HCT116 (cell line): ENCODE data around the gene SLF1. TPM values are rescaled to one million over a fixed set of nuclear protein-coding genes. Genes with fewer than 3 reads are reported as not detected.

Experiments used
- ATAC-seq: fragments of 200-7000 bp; cut with Tn5 transposase; 2 replicates; pipeline ENCODE4 v1.9.1; 2020; ENCODE audit warnings: mild to moderate bottlenecking, moderate library complexity
- BruUV-seq: library from RNA; stranded (reverse); fragments of 400-500 nt; replicated peaks from 2 replicates; lab custom pipeline; 2021; lab: Mats Ljungman, UMichigan
- CTCF ChIA-PET: fragments of 300-600 bp; sonication (Branson Sonifier 250); formaldehyde crosslinking; loops from one replicate; lab custom pipeline; 2021; ENCODE audit warnings: antibody characterized with exemption; lab: Charles Lee
- POLR2A ChIA-PET: fragments of 300-600, 350-600 bp; sonication (Branson Sonifier 250); formaldehyde crosslinking; loops from one replicate; lab custom pipeline; 2021; ENCODE audit warnings: antibody characterized with exemption; lab: Charles Lee
- RAD21 ChIA-PET, 2 experiments: fragments of 300-600 bp; sonication (Branson Sonifier 250); formaldehyde crosslinking; loops; one replicate each; lab custom pipeline; 2023; ENCODE audit warnings: low total read pairs in 2 of 2; ENCODE audit not compliant: uncharacterized antibody in 2 of 2, unreplicated experiment in 2 of 2, low non-redundant PET in 1 of 2; lab: Charles Lee
- DNase-seq: peaks from one replicate; pipeline ENCODE4 v3.0.0-alpha.2; 2010; ENCODE audit warnings: low read depth, low spot score
- H2AFZ ChIP-seq: fragments of 200-600 bp; shearing (Covaris generic), sonication (generic); 2 replicates; pipeline ENCODE4 v1.6.1; 2017; ENCODE audit warnings: low read depth, mixed run types, mixed read lengths, antibody characterized with exemption, low read length; ENCODE audit not compliant: poor library complexity, severe bottlenecking
- H3K27ac ChIP-seq: 2 replicates; pipeline ENCODE4 v1.5.1; 2012; ENCODE audit warnings: low read depth, low read length
- H3K27me3 ChIP-seq: fragments of 200-600 bp; sonication (generic); 2 replicates; pipeline ENCODE4 v1.6.1; 2016; ENCODE audit warnings: mixed run types, low read length, mixed read lengths; ENCODE audit not compliant: insufficient read depth
- H3K36me3 ChIP-seq, 2 experiments: fragments of 200-500 bp in 1 of 2; fragments of 200-600 bp in 1 of 2; sonication (Bioruptor generic) in 1 of 2; sonication (generic) in 1 of 2; 2 replicates each; pipeline versions ENCODE4 v1.5.1 to v1.6.1; 2014 to 2016; ENCODE audit warnings: low read length in 2 of 2, inconsistent platforms in 1 of 2, mixed read lengths in 1 of 2, mixed run types in 1 of 2; ENCODE audit not compliant: insufficient read depth in 2 of 2, control insufficient read depth in 1 of 2
- H3K4me1 ChIP-seq, 2 experiments: fragments of 200-600 bp in 1 of 2; sonication (generic) in 1 of 2; 2 replicates each; pipeline versions ENCODE4 v1.5.1 to v1.6.1; 2012 to 2017; ENCODE audit warnings: low read length in 2 of 2, inconsistent platforms in 1 of 2, mild to moderate bottlenecking in 1 of 2, mixed read lengths in 1 of 2, mixed run types in 1 of 2, moderate library complexity in 1 of 2; ENCODE audit not compliant: insufficient read depth in 2 of 2, control insufficient read depth in 1 of 2
- H3K4me2 ChIP-seq: fragments of 200-600 bp; sonication (generic); 2 replicates; pipeline ENCODE4 v1.6.1; 2017; ENCODE audit warnings: mixed run types, low read length, mixed read lengths
- H3K4me3 ChIP-seq, 2 experiments: fragments of 200-600 bp in 1 of 2; sonication (generic) in 1 of 2; replicated peaks in 1 of 2; 2 replicates each; pipeline ENCODE4 v1.5.1; 2011 to 2016; ENCODE audit warnings: low read length in 2 of 2, control low read depth in 1 of 2, low read depth in 1 of 2, mild to moderate bottlenecking in 1 of 2, mixed read lengths in 1 of 2, mixed run types in 1 of 2
- H3K79me2 ChIP-seq: fragments of 200-600 bp; sonication (generic); 2 replicates; pipeline ENCODE4 v1.6.1; 2017; ENCODE audit warnings: mild to moderate bottlenecking, mixed run types, low read length, moderate library complexity, mixed read lengths; ENCODE audit not compliant: insufficient read depth
- H3K9ac ChIP-seq: fragments of 200-600 bp; sonication (generic); 2 replicates; pipeline ENCODE4 v1.6.1; 2016; ENCODE audit warnings: low read length, mixed read lengths
- H3K9me2 ChIP-seq: fragments of 200-600 bp; sonication (generic), shearing (Covaris generic); 2 replicates; pipeline ENCODE4 v1.6.1; 2017; ENCODE audit warnings: mixed run types, mild to moderate bottlenecking, moderate library complexity; ENCODE audit not compliant: insufficient read depth
- H3K9me3 ChIP-seq, 2 experiments: fragments of 200-500 bp in 1 of 2; fragments of 200-600 bp in 1 of 2; sonication (Bioruptor generic) in 1 of 2; sonication (generic) in 1 of 2; 2 replicates each; pipeline ENCODE4 v1.6.1; 2014 to 2017; ENCODE audit warnings: low read length in 2 of 2, mixed read lengths in 2 of 2, inconsistent platforms in 1 of 2, low read depth in 1 of 2, mild to moderate bottlenecking in 1 of 2, mixed run types in 1 of 2, moderate library complexity in 1 of 2; ENCODE audit not compliant: control insufficient read depth in 1 of 2, insufficient read depth in 1 of 2
- H4K20me1 ChIP-seq: fragments of 200-600 bp; sonication (generic), shearing (Covaris generic); 2 replicates; pipeline ENCODE4 v1.6.1; 2017; ENCODE audit warnings: mixed run types, mild to moderate bottlenecking, moderate library complexity; ENCODE audit not compliant: insufficient read depth
- ATF3 ChIP-seq: IDR thresholded peaks from 2 replicates; pipeline ENCODE4 v1.6.1; 2012
- CBX3 ChIP-seq: IDR thresholded peaks from 2 replicates; pipeline ENCODE4 v1.6.1; 2012; ENCODE audit warnings: low read depth
- CEBPB ChIP-seq: IDR thresholded peaks from 2 replicates; pipeline ENCODE4 v1.6.1; 2012; ENCODE audit warnings: low read depth
- EGR1 ChIP-seq: IDR thresholded peaks from 2 replicates; pipeline ENCODE4 v1.6.1; 2012; ENCODE audit warnings: low read depth
- ELF1 ChIP-seq: IDR thresholded peaks from 2 replicates; pipeline ENCODE4 v1.6.1; 2012; ENCODE audit warnings: low read depth, borderline replicate concordance
- EZH2 ChIP-seq: fragments of 200-600 bp; sonication (generic); IDR thresholded peaks from 2 replicates; pipeline ENCODE4 v1.6.1; 2017; ENCODE audit warnings: antibody characterized with exemption, mixed run types
- EZH2phosphoT487 ChIP-seq: fragments of 200-600 bp; IDR thresholded peaks from 2 replicates; pipeline ENCODE4 v1.6.1; 2018; ENCODE audit warnings: antibody characterized with exemption, borderline replicate concordance
- FOSL1 ChIP-seq: IDR thresholded peaks from 2 replicates; pipeline ENCODE4 v1.6.1; 2012; ENCODE audit warnings: low read depth
- JUND ChIP-seq: IDR thresholded peaks from 2 replicates; pipeline ENCODE4 v1.6.1; 2012
- MAX ChIP-seq: IDR thresholded peaks from 2 replicates; pipeline ENCODE4 v1.6.1; 2012
- POLR2A ChIP-seq: IDR thresholded peaks from 2 replicates; pipeline ENCODE4 v1.7.0; 2011; ENCODE audit warnings: borderline replicate concordance; ENCODE audit not compliant: insufficient read depth, insufficient read length; ENCODE audit errors: extremely low read depth
- POLR2AphosphoS5 ChIP-seq: IDR thresholded peaks from 2 replicates; pipeline ENCODE4 v1.6.1; 2011; ENCODE audit warnings: mild to moderate bottlenecking, low read depth, low read length, moderate library complexity
- RAD21 ChIP-seq: IDR thresholded peaks from 2 replicates; pipeline ENCODE4 v1.6.1; 2012; ENCODE audit warnings: low read depth, mild to moderate bottlenecking
- REST ChIP-seq: IDR thresholded peaks from 2 replicates; pipeline ENCODE4 v1.6.1; 2012; ENCODE audit warnings: low read depth
- SIN3A ChIP-seq: IDR thresholded peaks from 2 replicates; pipeline ENCODE4 v1.6.1; 2012; ENCODE audit warnings: low read depth
- SP1 ChIP-seq: IDR thresholded peaks from 2 replicates; pipeline ENCODE4 v1.6.1; 2012; ENCODE audit warnings: low read depth
- SRF ChIP-seq: IDR thresholded peaks from 2 replicates; pipeline ENCODE4 v1.6.1; 2012; ENCODE audit warnings: low read depth
- TCF7L2 ChIP-seq: IDR thresholded peaks from 2 replicates; pipeline ENCODE4 v1.7.0; 2011; ENCODE audit warnings: borderline replicate concordance, inconsistent platforms; ENCODE audit not compliant: insufficient read depth, insufficient read length; ENCODE audit errors: extremely low read depth
- ZFX ChIP-seq: fragments of 450-650 bp; IDR thresholded peaks from 2 replicates; pipeline ENCODE4 v1.6.1; 2017
- intact Hi-C: fragments of 100-400 bp; cut with micrococcal nuclease; formaldehyde crosslinking; loops from 2 replicates; pipeline ENCODE4 v1.10.0; 2022
- total RNA-seq: library from RNA; stranded (reverse); gene quantifications from one replicate; pipeline ENCODE4 v1.2.1, GENCODE V29; 2021; ENCODE audit not compliant: unreplicated experiment

SLF1 gene
- total RNA-seq, 1 experiment from 2014 or later = 10.4 TPM

GRCh38 chr5:94715768-94716167, 97.3 kb downstream of the SLF1 start:
- ATAC-seq = no peak
- no peaks in the 10 kb centered on the region for H3K27me3 ChIP-seq
- H3K4me2 ChIP-seq = no peak overlapping the region
- ChIA-PET CTCF (no interaction called here), RAD21 (no interaction called here), POLR2A (no interaction called here)
- H4K20me1 ChIP-seq = no peaks in the 10 kb centered on the region; the same call in 1 of the 2 replicates
- intact Hi-C loops = no loop called here
- H3K9me3 ChIP-seq = no peaks in the 10 kb centered on the region
- H3K36me3 ChIP-seq = 0 out of 4 replicates have a peak, but pooled peaks cover 0 to 2% of the 10 kb centered on the region in 2 experiments
- H3K4me1 ChIP-seq = no peaks in the 10 kb centered on the region
- DNase-seq = no peak
- TF ChIP-seq RAD21 = no peak
- no peak for TF ChIP-seq MAX
- TF ChIP-seq POLR2A = no peak
- TF ChIP-seq SIN3A = no peak
- TF ChIP-seq SRF = no peak
- no peak for TF ChIP-seq ZFX
- TF ChIP-seq ATF3 = no peak
- TF ChIP-seq EGR1 = no peak
- no peak for TF ChIP-seq CBX3
- TF ChIP-seq POLR2AphosphoS5 = no peak
- no peak for TF ChIP-seq JUND
- no peak for TF ChIP-seq CEBPB
- no peak for TF ChIP-seq ELF1
- no peak for TF ChIP-seq EZH2phosphoT487
- no peak for TF ChIP-seq SP1
- no peak for TF ChIP-seq TCF7L2
- TF ChIP-seq REST = no peak
- TF ChIP-seq FOSL1 = no peak
- no peak for TF ChIP-seq EZH2
- no peak overlapping the region for H3K27ac ChIP-seq
- BruUV-seq = no TSS peak
- no peak overlapping the region for H3K9ac ChIP-seq
- H2AFZ ChIP-seq = no peak overlapping the region
- no peaks in the 10 kb centered on the region for H3K79me2 ChIP-seq
- no peak overlapping the region for H3K4me3 ChIP-seq
- no peaks in the 10 kb centered on the region for H3K9me2 ChIP-seq
